ENCODE results near the gene PIGV.

GRCh38 chr1:26792924-26793323, 5.2 kb downstream of the PIGV start:
- TF ChIP-seq, protein P1, sequence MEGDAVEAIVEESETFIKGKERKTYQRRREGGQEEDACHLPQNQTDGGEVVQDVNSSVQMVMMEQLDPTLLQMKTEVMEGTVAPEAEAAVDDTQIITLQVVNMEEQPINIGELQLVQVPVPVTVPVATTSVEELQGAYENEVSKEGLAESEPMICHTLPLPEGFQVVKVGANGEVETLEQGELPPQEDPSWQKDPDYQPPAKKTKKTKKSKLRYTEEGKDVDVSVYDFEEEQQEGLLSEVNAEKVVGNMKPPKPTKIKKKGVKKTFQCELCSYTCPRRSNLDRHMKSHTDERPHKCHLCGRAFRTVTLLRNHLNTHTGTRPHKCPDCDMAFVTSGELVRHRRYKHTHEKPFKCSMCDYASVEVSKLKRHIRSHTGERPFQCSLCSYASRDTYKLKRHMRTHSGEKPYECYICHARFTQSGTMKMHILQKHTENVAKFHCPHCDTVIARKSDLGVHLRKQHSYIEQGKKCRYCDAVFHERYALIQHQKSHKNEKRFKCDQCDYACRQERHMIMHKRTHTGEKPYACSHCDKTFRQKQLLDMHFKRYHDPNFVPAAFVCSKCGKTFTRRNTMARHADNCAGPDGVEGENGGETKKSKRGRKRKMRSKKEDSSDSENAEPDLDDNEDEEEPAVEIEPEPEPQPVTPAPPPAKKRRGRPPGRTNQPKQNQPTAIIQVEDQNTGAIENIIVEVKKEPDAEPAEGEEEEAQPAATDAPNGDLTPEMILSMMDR (IDR thresholded peaks at IDR 0.05) = no peak
- TF ChIP-seq EZH2 (IDR thresholded peaks at IDR 0.05; ENCODE audit: borderline replicate concordance, insufficient read depth, low read depth, low read length, poor library complexity, severe bottlenecking) = no peak
